Measurements from ENCODE around the gene PHYH.
"Not testable (repeated sequence)": the region's sequence is repeated elsewhere in the genome, so short reads cannot be mapped to it uniquely, and the experiment has no call there.

DNA sequence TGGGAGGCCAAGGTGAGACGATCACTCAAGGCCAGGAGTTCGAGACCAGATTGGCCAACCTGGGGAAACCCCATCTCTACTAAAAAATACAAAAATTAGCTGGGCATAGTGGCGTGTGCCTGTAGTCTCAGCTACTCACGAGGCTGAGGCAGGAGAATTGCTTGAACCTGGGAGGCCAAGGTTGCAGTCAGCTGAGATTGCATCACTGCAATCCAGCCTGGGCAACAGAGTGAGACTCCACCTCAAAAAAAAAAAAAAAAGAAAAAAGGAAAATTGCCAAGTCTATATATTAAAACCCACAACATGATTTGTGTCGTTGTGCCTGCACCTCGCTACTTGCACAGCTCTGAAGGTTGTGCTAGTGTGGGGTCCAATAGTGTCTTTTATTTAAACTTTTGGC is 17.5 kb downstream of the PHYH start:
- TF ChIP-seq, protein P1, sequence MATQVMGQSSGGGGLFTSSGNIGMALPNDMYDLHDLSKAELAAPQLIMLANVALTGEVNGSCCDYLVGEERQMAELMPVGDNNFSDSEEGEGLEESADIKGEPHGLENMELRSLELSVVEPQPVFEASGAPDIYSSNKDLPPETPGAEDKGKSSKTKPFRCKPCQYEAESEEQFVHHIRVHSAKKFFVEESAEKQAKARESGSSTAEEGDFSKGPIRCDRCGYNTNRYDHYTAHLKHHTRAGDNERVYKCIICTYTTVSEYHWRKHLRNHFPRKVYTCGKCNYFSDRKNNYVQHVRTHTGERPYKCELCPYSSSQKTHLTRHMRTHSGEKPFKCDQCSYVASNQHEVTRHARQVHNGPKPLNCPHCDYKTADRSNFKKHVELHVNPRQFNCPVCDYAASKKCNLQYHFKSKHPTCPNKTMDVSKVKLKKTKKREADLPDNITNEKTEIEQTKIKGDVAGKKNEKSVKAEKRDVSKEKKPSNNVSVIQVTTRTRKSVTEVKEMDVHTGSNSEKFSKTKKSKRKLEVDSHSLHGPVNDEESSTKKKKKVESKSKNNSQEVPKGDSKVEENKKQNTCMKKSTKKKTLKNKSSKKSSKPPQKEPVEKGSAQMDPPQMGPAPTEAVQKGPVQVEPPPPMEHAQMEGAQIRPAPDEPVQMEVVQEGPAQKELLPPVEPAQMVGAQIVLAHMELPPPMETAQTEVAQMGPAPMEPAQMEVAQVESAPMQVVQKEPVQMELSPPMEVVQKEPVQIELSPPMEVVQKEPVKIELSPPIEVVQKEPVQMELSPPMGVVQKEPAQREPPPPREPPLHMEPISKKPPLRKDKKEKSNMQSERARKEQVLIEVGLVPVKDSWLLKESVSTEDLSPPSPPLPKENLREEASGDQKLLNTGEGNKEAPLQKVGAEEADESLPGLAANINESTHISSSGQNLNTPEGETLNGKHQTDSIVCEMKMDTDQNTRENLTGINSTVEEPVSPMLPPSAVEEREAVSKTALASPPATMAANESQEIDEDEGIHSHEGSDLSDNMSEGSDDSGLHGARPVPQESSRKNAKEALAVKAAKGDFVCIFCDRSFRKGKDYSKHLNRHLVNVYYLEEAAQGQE (IDR thresholded peaks at IDR 0.05; ENCODE audit: insufficient replicate concordance, low read depth) = not testable (repeated sequence)
- TF ChIP-seq GABPA, POLR2AphosphoS5 (IDR thresholded peaks at IDR 0.05; ENCODE audit: low read depth): not testable (repeated sequence)
- TF ChIP-seq, protein P2, sequence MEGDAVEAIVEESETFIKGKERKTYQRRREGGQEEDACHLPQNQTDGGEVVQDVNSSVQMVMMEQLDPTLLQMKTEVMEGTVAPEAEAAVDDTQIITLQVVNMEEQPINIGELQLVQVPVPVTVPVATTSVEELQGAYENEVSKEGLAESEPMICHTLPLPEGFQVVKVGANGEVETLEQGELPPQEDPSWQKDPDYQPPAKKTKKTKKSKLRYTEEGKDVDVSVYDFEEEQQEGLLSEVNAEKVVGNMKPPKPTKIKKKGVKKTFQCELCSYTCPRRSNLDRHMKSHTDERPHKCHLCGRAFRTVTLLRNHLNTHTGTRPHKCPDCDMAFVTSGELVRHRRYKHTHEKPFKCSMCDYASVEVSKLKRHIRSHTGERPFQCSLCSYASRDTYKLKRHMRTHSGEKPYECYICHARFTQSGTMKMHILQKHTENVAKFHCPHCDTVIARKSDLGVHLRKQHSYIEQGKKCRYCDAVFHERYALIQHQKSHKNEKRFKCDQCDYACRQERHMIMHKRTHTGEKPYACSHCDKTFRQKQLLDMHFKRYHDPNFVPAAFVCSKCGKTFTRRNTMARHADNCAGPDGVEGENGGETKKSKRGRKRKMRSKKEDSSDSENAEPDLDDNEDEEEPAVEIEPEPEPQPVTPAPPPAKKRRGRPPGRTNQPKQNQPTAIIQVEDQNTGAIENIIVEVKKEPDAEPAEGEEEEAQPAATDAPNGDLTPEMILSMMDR (IDR thresholded peaks at IDR 0.05; ENCODE audit: insufficient read depth, low read length) = not testable (repeated sequence)

Measured in HL-60 (cell line).